GM19467 (cell line): ENCODE results near the gene HMCN2.
"Not testable (repeated sequence)": the region's sequence is repeated elsewhere in the genome, so short reads cannot be mapped to it uniquely, and the experiment has no call there.

ENCODE experiments used
- ATAC-seq: cut with Tn5 transposase; IDR thresholded peaks from one replicate; pipeline ENCODE4 v1.9.1; 2021; ENCODE audit warnings: mild to moderate bottlenecking, moderate library complexity; ENCODE audit not compliant: unreplicated experiment

Gene HMCN2

DNA sequence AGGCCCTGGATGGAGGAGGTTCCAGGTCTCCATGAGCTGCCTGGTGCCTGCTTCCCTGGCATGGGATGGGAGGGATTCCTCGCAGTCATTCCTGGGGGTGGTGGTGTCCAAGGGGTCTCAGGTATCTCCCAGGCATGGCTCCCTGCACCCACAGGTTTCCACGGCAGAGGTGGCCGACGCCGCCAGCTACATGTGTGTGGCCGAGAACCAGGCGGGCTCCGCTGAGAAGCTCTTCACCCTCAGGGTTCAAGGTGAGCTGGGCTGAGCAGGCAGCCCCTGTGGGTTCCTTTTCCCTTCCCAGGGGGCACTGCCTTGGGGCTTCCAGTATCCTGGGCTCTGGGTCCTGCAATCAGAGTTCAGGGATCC is 117.8 kb downstream of the HMCN2 start:
- ATAC-seq = no peak

DNA sequence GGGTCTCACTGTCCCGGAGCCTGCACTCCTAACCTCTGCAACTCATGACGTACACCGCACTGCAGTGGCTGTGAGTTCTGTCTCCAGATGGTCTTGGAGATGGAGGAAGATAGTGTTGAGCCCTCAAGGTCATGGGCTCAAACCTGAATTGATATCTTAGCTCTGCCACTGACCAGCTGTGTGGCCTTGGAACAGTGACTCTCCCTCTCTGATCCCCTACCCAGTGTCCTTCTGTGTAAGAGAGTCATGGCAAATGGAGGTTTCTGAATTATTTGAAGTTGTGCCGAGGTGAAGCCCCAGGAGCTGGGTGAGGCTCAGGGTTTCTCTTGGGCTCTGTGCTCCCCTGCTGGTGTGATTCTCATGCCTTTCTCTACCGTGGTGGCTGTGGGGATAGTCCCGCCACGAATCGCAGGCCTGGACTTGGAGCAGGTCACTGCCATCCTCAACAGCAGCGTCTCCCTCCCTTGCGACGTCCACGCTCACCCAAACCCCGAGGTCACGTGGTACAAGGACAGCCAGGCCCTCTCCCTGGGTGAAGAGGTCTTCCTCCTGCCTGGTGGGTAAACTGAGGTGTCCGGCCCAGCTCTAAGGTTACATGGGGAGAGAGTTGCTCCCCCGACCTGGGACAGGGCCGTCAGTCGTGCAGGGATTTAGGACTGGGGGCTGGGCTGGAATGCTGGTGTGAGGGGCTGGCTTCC is 118.6 kb downstream of the HMCN2 start:
- no peak for ATAC-seq

DNA sequence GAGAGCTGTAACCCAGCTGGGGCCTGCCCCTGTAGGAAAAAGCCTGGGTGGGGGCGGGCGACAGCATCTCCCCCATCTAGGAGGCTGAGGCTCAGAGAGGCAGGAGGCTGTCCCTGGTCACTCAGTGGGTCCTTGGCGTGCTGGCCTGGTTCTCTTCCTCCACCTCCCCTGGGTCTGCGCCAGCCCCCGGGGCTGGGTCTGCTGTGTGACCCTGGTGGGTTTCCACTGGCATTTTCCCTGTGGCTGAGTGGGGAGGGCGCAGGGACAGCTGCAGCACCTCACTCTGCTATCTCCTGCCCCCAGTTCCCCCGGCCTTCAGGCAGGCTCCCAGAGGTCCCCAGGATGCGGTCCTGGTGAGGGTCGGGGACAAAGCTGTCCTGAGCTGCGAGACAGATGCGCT is 119.7 kb downstream of the HMCN2 start:
- ATAC-seq = no peak

DNA sequence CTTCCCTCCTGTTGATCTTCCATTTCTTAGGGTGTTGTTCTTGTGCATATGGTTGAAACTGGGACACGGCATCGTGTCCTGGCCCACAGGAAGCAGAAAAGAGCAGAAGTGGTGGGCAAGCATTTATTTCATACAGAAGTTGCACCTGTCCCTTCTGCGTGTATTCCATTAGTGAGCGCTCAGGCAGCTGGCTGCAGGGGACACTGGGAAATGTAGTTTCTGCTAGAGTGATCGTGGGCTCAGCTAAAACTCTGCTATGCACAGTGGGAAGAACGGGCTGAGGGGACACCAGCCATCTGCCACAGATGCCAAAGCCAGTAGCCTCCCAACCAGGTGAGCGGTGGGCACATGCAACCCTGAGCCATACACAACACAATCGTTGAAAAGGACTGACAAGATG is 121.8 kb downstream of the HMCN2 start:
- ATAC-seq = no peak

DNA sequence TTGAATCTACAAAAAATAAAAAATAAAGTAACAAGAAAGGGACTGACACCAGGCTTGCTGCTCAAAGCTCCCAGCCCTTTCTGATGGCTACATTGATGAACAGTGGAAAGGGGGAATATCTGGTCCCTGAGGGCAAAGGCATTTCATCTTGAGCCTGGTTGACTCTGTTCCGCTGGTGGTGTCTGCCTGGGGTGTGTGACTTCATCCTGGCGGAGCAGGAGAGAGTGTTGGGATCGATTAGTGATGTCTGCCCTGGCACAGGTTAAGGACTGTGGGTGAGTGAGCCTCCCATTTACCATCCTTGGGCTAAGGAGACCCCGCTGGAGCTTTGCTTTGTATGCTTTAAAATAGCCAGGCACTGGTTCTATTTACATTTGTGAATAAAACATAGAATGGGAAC is 122.3 kb downstream of the HMCN2 start:
- ATAC-seq = no peak

DNA sequence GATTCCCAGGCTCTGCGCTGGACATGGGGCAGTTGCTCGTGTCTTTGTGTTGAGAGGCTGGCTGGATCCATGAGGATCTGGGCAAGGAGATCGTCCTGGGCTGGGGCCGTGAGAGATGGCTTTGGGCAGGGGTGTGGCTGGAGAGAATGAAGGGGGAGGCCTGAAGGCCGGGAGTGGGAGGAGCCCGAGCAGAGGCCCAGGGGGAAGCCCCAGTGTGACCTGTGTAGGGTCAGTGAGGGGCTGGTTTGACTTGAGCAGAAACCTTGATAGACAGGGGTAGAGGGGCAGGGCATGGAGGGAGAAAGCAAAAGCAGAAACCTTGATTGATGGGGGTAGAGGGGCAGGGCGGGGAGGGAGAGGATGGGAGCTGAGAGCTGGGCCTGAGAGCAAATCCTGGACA is 124.8 kb downstream of the HMCN2 start:
- ATAC-seq = no peak

DNA sequence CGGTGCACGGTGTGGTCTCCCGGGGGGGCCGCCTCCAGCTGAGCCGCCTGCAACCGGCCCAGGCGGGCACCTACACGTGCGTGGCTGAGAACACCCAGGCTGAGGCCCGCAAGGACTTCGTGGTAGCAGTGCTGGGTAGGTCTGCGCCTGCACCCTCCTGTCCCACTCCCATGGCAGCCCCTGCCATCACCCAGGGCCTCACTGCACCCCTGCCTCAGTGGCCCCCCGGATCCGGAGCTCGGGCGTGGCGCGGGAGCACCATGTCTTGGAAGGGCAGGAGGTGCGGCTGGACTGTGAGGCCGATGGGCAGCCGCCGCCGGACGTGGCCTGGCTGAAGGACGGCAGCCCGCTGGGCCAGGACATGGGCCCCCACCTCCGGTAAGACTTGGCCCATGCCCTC is 125.4 kb downstream of the HMCN2 start:
- no peak for ATAC-seq

DNA sequence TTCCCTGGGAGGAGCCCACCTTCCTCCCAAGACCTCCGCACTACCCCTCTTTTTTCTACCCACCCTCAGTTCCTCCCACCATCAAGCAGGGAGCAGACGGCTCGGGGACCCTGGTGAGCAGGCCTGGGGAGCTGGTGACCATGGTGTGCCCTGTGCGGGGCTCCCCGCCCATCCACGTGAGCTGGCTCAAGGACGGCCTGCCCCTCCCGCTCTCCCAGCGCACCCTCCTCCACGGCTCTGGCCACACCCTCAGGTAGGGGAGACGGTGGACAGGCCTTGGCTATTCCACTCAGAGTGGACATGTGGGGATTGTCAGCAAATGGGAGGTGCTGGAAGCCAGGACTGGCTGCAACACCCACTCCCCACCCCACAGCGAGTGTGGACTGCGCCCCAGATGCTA is 126.3 kb downstream of the HMCN2 start:
- no peak for ATAC-seq

DNA sequence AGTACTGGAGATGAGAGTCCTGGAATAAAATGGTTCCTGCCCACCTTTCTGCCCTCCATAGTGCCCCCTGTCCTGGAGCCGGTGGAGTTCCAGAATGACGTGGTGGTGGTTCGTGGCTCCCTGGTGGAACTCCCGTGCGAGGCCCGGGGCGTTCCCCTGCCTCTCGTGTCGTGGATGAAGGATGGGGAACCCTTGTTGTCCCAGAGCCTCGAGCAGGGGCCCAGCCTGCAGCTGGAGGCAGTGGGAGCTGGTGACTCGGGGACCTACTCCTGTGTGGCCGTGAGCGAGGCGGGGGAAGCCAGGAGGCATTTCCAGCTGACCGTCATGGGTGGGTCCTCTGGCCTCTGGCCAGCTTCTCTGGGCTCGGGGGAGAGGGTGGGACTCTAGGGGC is 128.1 kb downstream of the HMCN2 start:
- ATAC-seq = no peak

DNA sequence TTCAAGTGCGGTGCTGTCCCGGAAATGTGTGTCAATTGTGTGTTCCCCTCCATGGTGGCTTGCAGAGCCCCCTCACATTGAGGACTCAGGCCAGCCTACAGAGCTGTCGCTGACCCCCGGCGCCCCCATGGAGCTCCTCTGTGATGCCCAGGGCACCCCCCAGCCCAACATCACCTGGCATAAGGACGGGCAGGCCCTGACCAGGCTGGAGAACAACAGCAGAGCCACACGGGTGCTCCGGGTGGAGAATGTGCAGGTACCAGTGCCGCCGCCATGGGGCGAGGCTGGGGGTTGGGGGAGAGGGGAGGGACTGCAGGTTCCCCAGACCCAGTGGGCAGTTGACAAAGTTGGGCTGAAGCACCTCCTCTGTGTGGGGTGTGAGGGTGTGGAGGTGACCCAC is 128.8 kb downstream of the HMCN2 start:
- no peak for ATAC-seq

DNA sequence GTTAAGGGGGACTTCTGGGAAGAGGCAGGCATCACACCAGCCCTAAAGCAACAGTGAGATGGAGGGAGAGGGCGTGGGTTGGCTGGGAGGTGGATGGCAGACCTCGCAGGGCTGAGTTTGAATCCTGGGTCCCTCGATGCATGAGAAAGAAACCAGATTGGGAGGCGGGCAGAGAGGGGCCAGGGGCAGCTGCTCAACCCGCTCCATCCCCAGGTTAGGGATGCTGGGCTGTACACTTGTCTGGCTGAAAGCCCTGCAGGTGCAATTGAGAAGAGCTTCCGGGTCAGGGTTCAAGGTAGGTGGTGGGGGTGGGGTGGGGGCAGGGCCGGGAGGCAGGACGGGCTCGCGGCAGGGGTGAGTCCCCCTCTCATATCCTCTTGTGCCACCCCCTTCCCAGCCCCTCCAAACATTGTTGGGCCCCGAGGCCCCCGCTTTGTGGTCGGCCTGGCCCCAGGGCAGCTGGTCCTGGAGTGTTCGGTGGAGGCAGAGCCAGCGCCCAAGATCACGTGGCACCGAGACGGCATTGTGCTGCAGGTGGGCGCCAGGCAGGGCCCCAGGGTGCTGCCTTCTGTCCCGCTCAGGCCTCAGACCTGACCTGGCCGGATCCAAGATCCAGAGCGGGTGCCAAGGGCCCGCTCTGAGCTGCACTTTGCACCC is 129.4 kb downstream of the HMCN2 start:
- ATAC-seq = no peak

DNA sequence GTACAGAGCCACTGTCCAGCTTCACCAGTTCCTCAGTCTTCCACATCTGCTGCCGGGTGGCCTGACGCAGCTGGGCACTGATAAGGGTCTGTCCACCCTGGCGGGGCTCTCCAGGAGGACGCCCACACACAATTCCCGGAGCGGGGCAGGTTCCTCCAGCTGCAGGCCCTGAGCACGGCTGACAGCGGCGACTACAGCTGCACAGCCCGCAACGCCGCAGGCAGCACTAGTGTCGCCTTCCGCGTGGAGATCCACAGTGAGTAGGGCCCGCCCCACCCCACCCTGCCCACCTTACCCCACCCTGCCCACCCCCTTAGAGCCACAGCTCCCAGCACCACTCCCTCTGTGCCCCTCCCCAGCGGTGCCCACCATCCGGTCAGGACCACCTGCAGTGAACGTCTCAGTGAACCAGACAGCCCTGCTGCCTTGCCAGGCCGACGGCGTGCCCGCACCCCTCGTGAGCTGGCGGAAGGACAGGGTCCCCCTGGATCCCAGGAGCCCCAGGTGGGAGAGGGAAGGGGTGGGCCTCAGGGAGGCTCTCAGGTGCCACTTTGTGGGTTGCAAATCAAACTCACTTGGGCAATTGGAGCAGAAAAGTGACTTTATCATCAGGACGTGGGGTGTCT is 130.4 kb downstream of the HMCN2 start:
- no peak for ATAC-seq

DNA sequence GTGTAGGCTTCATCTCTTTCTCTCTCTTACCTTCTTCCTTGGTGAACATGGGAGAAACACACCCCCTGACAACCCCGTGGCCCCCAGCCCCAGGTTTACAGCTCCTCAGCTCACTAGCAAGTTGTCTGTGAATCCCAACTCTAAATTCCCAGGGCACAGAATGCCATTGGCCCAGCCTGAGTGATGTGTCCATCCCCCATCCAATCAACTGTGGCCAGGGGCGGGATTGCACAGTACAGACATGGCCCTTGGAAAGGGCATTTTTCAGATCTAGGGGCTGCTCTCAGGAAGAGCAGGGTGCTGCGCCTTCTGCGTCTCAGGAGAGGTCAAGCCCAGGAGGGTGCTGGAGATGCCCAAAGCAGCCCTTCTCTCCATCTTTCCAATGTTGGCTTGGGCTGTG is 131.0 kb downstream of the HMCN2 start:
- no peak for ATAC-seq

DNA sequence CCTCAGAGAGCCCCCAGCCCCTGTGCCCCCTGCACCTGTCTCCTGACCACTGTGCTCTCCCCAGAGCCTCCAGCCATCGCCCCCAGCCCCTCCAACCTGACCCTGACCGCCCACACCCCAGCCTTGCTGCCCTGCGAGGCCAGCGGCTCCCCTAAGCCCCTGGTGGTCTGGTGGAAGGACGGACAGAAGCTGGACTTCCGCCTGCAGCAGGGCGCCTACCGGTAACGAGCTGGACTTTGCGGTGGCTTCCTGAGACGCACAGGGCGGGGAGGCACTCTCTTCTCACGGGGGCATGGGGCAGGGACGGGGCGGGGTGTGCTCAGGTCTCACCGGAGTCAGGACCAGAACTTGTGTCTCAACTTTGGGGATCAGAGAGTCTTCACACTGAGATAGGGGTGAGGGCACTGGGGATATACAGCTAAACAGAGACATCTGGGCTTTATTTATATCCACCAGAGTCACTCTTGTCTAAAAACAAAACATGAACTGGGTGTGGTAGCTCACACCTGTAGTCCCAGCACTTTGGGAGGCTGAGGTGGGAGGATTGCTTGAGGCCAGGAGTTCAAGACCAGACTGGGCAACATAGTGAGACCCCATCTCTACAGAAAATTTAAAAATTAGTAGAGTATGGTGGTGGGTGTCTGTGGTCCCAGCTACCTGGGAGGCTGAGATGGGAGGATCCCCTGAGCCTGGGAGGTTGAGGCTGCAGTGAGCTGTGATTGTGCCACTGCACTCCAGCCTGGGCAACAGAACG is 133.1 kb downstream of the HMCN2 start:
- no peak for ATAC-seq

DNA sequence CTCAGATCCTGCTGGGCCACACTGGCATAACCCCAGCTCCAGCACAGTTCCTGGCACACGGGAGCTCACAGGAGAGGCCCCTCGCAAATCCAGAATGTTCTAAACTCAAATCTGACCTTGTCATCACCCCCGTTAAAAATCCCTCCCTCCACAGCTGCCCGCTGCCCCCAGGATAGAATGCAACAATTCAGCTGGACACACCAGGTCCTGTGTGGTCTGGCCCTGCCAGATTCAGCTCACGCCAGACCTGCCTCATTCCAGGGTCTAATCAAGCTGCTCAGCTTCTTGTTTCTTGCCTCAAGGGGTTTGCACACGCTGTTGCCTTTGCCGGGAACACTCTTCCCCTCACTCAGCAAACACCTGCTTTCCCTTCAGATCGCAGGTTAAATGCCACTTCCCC is 134.2 kb downstream of the HMCN2 start:
- ATAC-seq = no peak

DNA sequence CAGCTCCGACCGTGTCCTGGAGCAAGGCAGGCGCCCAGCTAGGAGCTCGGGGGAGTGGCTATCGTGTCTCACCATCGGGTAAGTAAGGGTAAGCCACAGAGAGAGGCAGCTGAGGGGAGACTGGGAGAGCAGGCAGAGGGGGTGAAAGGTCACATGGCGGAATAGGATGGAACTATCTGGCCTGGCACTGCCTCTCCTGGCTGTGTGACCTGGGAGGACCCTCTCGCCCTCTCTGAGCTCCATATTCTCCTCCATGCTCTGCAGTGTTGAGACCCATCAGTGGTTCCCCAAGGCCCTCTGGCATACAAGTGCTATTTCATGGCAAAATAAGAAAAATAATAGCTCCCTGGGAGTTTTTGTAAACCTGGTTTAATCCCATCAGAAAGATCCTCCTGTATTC is 135.3 kb downstream of the HMCN2 start:
- ATAC-seq = no peak

DNA sequence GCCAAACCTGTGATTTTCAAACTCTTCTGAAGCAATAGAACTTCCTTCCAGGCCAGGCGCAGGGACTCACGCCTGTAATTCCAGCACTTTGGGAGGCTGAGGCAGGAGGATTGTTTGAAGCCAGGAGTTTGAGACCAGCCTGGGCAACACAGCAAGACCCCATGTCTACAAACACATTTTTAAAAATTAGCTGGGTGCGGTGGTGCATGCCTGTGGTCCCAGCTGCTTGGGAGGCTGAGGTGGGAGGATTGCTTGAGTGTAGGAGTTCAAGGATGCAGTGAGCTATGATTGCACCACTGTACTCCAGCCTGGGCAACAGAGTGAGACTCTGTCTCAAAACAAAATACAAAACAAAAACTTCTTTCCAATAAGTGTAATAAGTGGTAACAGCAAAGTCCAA is 136.2 kb downstream of the HMCN2 start:
- not testable (repeated sequence) for ATAC-seq

DNA sequence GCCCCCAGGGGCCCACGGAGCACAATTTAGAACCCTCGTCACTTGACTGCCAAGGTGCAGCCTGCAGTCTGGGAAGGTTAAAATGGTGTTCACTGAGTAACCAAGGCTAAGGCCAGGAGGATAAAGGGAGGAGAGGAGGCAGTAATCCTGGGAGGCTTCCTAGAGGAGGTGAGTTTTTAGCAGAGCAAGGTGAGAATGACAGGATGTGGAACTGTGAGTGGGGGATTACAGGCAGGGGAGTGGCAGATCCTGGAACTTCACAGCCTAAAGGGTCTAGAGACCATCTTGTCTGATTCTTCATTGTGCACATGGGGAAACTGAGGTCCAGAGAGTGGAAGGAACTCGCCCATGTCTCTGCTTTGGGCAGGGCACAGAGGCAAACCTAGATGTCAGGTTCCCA is 136.7 kb downstream of the HMCN2 start:
- ATAC-seq = no peak

DNA sequence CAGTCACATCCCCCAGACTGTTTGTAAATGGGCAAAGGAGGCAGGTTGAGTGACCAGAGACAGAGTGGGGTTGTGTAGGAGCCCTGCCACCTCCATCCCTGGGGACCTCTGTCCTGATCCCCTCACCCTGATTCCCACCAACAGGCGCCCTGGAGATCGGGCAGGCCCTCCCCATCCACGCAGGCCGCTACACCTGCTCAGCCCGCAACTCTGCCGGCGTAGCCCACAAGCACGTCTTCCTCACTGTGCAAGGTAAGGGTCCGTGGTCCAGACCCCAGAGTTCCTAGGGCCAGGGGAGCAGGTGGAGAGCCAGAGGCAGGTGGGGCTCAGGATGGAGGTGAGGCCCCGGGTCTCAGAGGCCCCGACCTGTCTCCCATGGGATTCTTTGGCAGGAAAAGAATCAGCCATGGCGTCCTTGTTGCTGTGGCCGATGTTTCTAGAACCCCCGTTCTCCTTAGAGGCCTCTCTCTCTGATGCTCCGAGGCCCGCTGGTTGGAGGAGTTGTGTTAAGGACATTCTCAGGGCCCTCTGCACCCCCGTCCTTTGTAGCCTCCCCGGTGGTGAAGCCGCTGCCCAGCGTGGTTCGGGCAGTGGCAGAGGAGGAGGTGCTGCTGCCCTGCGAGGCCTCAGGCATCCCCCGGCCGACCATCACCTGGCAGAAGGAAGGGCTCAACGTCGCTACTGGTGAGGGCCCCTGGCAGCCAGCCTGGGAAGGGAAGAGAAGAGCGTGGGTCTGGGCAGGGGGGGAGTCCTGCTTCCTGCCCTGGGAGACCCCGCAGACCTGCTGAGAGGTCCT is 137.3 kb downstream of the HMCN2 start:
- no peak for ATAC-seq

DNA sequence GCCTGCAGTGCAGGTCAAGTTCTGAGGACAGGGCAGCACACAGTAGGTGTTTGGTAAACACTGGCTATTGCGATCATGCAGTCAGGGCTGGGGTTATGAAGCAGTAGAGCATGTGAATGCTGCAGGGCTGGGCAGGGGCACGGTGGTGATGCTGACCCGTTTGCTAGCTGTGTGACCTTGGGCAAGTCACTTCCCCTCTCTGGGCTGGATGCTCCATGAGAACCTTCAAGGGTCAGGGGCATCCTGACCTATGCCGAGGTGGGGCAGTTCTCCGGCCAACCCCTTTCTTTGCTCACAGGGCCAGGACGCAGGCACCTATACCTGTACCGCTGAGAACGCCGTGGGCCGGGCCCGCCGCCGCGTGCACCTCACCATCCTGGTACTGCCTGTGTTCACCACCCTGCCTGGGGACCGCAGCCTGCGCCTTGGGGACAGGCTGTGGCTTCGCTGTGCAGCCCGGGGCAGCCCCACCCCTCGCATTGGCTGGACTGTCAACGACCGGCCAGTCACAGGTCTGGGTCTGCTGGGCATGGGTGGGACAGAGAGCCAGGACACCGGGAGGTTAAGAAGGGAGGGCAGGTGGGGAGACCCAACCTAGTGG is 140.2 kb downstream of the HMCN2 start:
- no peak for ATAC-seq
